Glomerular visceral epithelial cell (primary cell): ENCODE measurements around the gene RAB8B.

ENCODE experiments used
- DNase-seq: peaks from one replicate; pipeline ENCODE4 v3.0.0-alpha.2; 2016; ENCODE audit errors: extremely low spot score

Gene RAB8B

GRCh38 chr15:63312286-63312685, 122.9 kb downstream of the RAB8B start:
- DNase-seq, result no peak

GRCh38 chr15:63313825-63314224, 124.4 kb downstream of the RAB8B start:
- DNase-seq, result no peak

GRCh38 chr15:63314409-63314808, 125.0 kb downstream of the RAB8B start:
- no peak for DNase-seq
